OCI-LY3 (cell line): ENCODE data around the gene TMEM50B.

Experiments
- H2AFZ ChIP-seq: fragments of 200-600, 300-600 bp; shearing (Covaris generic); 2 replicates; pipeline ENCODE4 v1.6.0; 2014; ENCODE audit warnings: antibody characterized with exemption, low read depth, low read length
- H3K27ac ChIP-seq: fragments of 200-600, 300-600 bp; sonication (generic); 2 replicates; pipeline ENCODE4 v1.5.1; 2014; ENCODE audit warnings: mild to moderate bottlenecking, low read length, moderate library complexity, mixed read lengths
- H3K27me3 ChIP-seq: fragments of 200-600, 300-600 bp; sonication (generic); 2 replicates; pipeline ENCODE4 v1.6.1; 2014; ENCODE audit warnings: low read depth, low read length, mixed read lengths
- H3K36me3 ChIP-seq: fragments of 200-600, 300-600 bp; sonication (generic); replicated peaks from 2 replicates; pipeline ENCODE3; 2014; ENCODE audit warnings: low read depth, low read length, mixed read lengths
- H3K4me1 ChIP-seq: fragments of 300-600, 200-600 bp; sonication (generic); 2 replicates; pipeline ENCODE4 v1.6.1; 2014; ENCODE audit warnings: low read length, mixed read lengths
- H3K4me2 ChIP-seq: fragments of 200-600, 300-600 bp; sonication (generic); 2 replicates; pipeline ENCODE4 v1.6.1; 2014; ENCODE audit warnings: low read length, mixed read lengths
- H3K4me3 ChIP-seq: fragments of 300-600, 200-600 bp; sonication (generic); 2 replicates; pipeline ENCODE4 v1.5.1; 2014; ENCODE audit warnings: antibody characterized with exemption, mild to moderate bottlenecking, low read length, moderate library complexity
- H3K79me2 ChIP-seq: fragments of 300-600, 200-600 bp; shearing (Covaris generic); 2 replicates; pipeline ENCODE4 v1.6.1; 2014; ENCODE audit warnings: mild to moderate bottlenecking, low read length, mixed read lengths
- H3K9ac ChIP-seq: fragments of 300-600, 200-600 bp; shearing (Covaris generic); 2 replicates; pipeline ENCODE4 v1.6.0; 2014; ENCODE audit warnings: mild to moderate bottlenecking, low read length, moderate library complexity
- H3K9me3 ChIP-seq: fragments of 200-600, 300-600 bp; shearing (Covaris generic); 2 replicates; pipeline ENCODE4 v1.6.1; 2014; ENCODE audit warnings: low read length, mixed read lengths; ENCODE audit not compliant: insufficient read depth
- H4K20me1 ChIP-seq: fragments of 200-600, 300-600 bp; sonication (generic); 2 replicates; pipeline ENCODE4 v1.6.1; 2016; ENCODE audit warnings: low read length, mixed read lengths; ENCODE audit not compliant: insufficient read depth
- CTCF ChIP-seq: fragments of 200-600, 300-600 bp; sonication (generic); IDR thresholded peaks from 2 replicates; pipeline ENCODE4 v1.5.1; 2014; ENCODE audit warnings: antibody characterized with exemption, low read length, low read depth
- EZH2phosphoT487 ChIP-seq: fragments of 200-600 bp; shearing (Covaris generic); IDR thresholded peaks from 2 replicates; pipeline ENCODE4 v1.6.1; 2018; ENCODE audit warnings: antibody characterized with exemption, mixed run types, low read depth

The TMEM50B gene

DNA sequence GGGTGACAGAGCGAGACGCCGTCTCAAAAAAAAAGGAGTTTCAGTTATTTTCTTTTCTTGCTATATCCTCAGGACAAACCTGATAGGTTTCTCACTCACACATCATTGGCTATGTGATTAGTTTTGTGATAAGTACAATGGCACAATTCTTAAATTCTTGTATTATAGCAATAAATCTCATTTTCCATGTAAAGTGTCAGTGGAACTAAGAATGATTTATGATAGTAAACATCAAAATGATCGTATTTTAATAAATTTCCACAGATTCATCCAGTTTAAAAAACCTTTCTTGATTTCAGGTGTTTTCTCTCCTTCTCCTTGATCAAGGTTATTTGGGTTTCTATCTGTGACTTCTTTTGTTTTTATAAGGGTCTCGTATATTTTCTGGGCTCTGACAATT, 8.2 kb upstream of the TMEM50B start:
- no peak overlapping the region for H3K4me2 ChIP-seq
- no peaks in the 10 kb centered on the region for H3K9me3 ChIP-seq
- TF ChIP-seq CTCF (no peak), EZH2phosphoT487 (no peak)
- H2AFZ ChIP-seq: no peak overlapping the region
- H3K4me3 ChIP-seq: no peak overlapping the region
- H3K36me3 ChIP-seq: no peaks in the 10 kb centered on the region
- no peak overlapping the region for H3K9ac ChIP-seq
- H3K27me3 ChIP-seq: peaks cover 10% of the 10 kb centered on the region; the same call in 1 of the 2 replicates
- peaks cover 4% of the 10 kb centered on the region; the same call in 1 of the 2 replicates for H3K4me1 ChIP-seq
- no peaks in the 10 kb centered on the region for H3K79me2 ChIP-seq
- H3K27ac ChIP-seq: no peak overlapping the region
- no peaks in the 10 kb centered on the region for H4K20me1 ChIP-seq

- Histone ChIP-seq H3K4me1 (peaks cover 5% of the 10 kb centered on the region; the same call in 1 of the 2 replicates), H3K4me3 (no peak overlapping the region), H2AFZ (no peak overlapping the region), H3K9me3 (no peaks in the 10 kb centered on the region), H3K4me2 (no peak overlapping the region), H3K27me3 (0 out of 2 replicates have a peak, but pooled peaks cover 7% of the 10 kb centered on the region), H3K79me2 (peaks cover 11% of the 10 kb centered on the region; the same call in 1 of the 2 replicates), H4K20me1 (no peaks in the 10 kb centered on the region), H3K27ac (no peak overlapping the region), H3K36me3 (no peaks in the 10 kb centered on the region), H3K9ac (no peak overlapping the region)
- TF ChIP-seq CTCF (no peak), EZH2phosphoT487 (no peak)
Observed at GRCh38 chr21:33481314-33481943, 1.7 kb upstream of the TMEM50B start.

DNA sequence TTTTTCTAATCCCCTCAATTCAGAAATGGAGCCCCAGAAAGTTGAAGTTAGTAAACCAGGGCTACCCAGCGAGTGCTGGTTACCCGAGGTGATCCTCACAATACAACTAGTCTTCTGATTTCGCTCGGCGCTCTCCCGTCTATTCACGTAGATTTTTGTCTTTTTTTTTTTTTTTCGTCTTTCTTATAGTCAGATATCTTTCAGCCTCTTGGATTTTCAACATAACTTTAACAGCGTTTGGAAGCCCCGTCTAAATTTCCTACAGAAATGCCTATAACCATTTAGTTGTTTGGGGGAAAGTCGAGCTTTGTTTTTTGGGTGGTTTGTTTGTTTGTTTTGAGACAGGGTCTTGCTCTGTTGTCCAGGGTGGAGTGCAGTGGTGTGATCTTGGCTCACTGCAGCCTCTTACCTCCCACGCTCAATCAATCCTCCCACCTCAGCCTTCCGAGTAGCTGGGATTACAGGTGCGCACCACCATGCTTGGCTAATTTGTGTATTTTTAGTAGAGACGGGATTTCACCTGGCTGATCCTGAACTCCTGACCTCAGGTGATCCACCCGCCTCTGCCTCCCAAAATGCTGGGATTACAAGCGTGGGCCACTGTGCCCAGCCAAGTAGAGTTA, 818 bp upstream of the TMEM50B start:
- H3K36me3 ChIP-seq: no peaks in the 10 kb centered on the region
- peak overlapping the region; percentile 79 for H3K4me3 ChIP-seq
- peak overlapping the region; percentile 61 for H3K9ac ChIP-seq
- TF ChIP-seq EZH2phosphoT487 (no peak), CTCF (no peak)
- H3K79me2 ChIP-seq: peaks cover 11% of the 10 kb centered on the region; the same call in 1 of the 2 replicates
- H3K27ac ChIP-seq: peak overlapping the region; percentile 34
- peak overlapping the region; percentile 62 for H2AFZ ChIP-seq
- H3K4me2 ChIP-seq: peak overlapping the region; percentile 65
- H3K27me3 ChIP-seq: 0 out of 2 replicates have a peak, but pooled peaks cover 7% of the 10 kb centered on the region
- no peaks in the 10 kb centered on the region for H3K9me3 ChIP-seq
- H3K4me1 ChIP-seq: peaks cover 5% of the 10 kb centered on the region; the same call in 1 of the 2 replicates
- H4K20me1 ChIP-seq: no peaks in the 10 kb centered on the region

- H4K20me1 ChIP-seq: no peaks in the 10 kb centered on the region
- 0 out of 2 replicates have a peak, but pooled peaks have one; percentile 4 for TF ChIP-seq CTCF
- TF ChIP-seq EZH2phosphoT487: no peak
- H3K4me2 ChIP-seq: peak overlapping the region; percentile 87
- peaks cover 11% of the 10 kb centered on the region; the same call in 1 of the 2 replicates for H3K79me2 ChIP-seq
- 0 out of 2 replicates have a peak, but pooled peaks cover 7% of the 10 kb centered on the region for H3K27me3 ChIP-seq
- peak overlapping the region; percentile 46 for H3K27ac ChIP-seq
- H3K4me3 ChIP-seq: peak overlapping the region; percentile 82
- H3K36me3 ChIP-seq: no peaks in the 10 kb centered on the region
- H3K4me1 ChIP-seq: peaks cover 5% of the 10 kb centered on the region; the same call in 1 of the 2 replicates
- no peaks in the 10 kb centered on the region for H3K9me3 ChIP-seq
- 0 out of 2 replicates have a peak overlapping the region, but pooled peaks have one; percentile 2 for H2AFZ ChIP-seq
- H3K9ac ChIP-seq: peak overlapping the region; percentile 60
Observed at GRCh38 chr21:33478935-33479678, 667 bp downstream of the TMEM50B start.
